Mammary epithelial cell (primary cell): ENCODE measurements around the gene CRTAP.

Experiments
- CTCF ChIP-seq, 2 donors: IDR thresholded peaks in 1 of 2; conservative IDR thresholded peaks in 1 of 2; 2 replicates each; pipeline ENCODE4 v1.5.1; 2011 to 2012; ENCODE audit warnings: inconsistent platforms in 2 of 2, low read length in 2 of 2, mild to moderate bottlenecking in 2 of 2, control low read depth in 1 of 2, low read depth in 1 of 2; ENCODE audit not compliant: insufficient read depth in 1 of 2; ENCODE audit errors: extremely low read depth in 1 of 2
- EZH2 ChIP-seq: IDR thresholded peaks from 2 replicates; pipeline ENCODE4 v1.6.1; 2012; ENCODE audit warnings: low read length, inconsistent platforms, borderline replicate concordance

GRCh38 chr3:33113772-33114621 lies at the start of gene CRTAP:
- TF ChIP-seq EZH2 (no peak), CTCF (conservative IDR thresholded peaks at IDR 0.05 in 1 of 2, IDR thresholded peaks at IDR 0.05 in 1 of 2; ENCODE audit: extremely low read depth in 1 of 2, insufficient read depth in 1 of 2, low read depth in 1 of 2, low read length in 2 of 2) (no peak)
